Endothelial cell of umbilical vein (primary cell): ENCODE measurements around the gene ARPC5. TPM values are rescaled to one million over a fixed set of nuclear protein-coding genes. Genes with fewer than 3 reads are reported as not detected.
"Not testable (repeated sequence)": the region's sequence is repeated elsewhere in the genome, so short reads cannot be mapped to it uniquely, and the experiment has no call there.

Source experiments
- BruUV-seq: library from RNA; stranded (reverse); fragments of 400-500 nt; replicated peaks from 2 replicates; lab custom pipeline; 2021; lab: Mats Ljungman, UMichigan
- CTCF ChIA-PET: fragments of 300-600, 350-600 bp; sonication (Branson Sonifier 250); formaldehyde crosslinking; loops from one replicate; lab custom pipeline; 2021; ENCODE audit warnings: antibody characterized with exemption, inconsistent platforms; lab: Charles Lee
- POLR2A ChIA-PET: fragments of 300-600, 350-600 bp; sonication (Branson Sonifier 250); formaldehyde crosslinking; loops from one replicate; lab custom pipeline; 2021; ENCODE audit warnings: antibody characterized with exemption, inconsistent platforms; lab: Charles Lee
- DNase-seq: peaks from one replicate; pipeline ENCODE4 v3.0.0-alpha.2; 2011; ENCODE audit warnings: low read depth, low spot score
- FAIRE-seq: peaks from 2 replicates; lab custom pipeline; 2011; peaks lifted over from hg19 to GRCh38; lab: Jason Lieb, UNC
- H2AFZ ChIP-seq: 2 replicates; pipeline ENCODE4 v1.6.0; 2012; ENCODE audit warnings: low read depth, low read length, control low read depth, inconsistent platforms
- H3K27ac ChIP-seq: 2 replicates; pipeline ENCODE4 v1.5.1; 2011; ENCODE audit warnings: low read depth, mild to moderate bottlenecking, control low read depth, low read length, moderate library complexity; ENCODE audit not compliant: insufficient read depth
- H3K27me3 ChIP-seq, 2 experiments: 2 replicates each; pipeline versions ENCODE4 v1.6.0 to v1.6.1; 2011; ENCODE audit warnings: low read length in 2 of 2, mixed read lengths in 1 of 2; ENCODE audit not compliant: control insufficient read depth in 2 of 2, insufficient read depth in 2 of 2
- H3K36me3 ChIP-seq, 2 experiments: 2 replicates in 1 of 2; 3 replicates in 1 of 2; pipeline ENCODE4 v1.5.1; 2011; ENCODE audit warnings: low read length in 2 of 2, mild to moderate bottlenecking in 1 of 2, moderate library complexity in 1 of 2; ENCODE audit not compliant: control insufficient read depth in 2 of 2, insufficient read depth in 2 of 2; ENCODE audit errors: extremely low read depth in 1 of 2
- H3K4me1 ChIP-seq: 3 replicates; pipeline ENCODE4 v1.5.1; 2011; ENCODE audit warnings: mild to moderate bottlenecking, low read length; ENCODE audit not compliant: control insufficient read depth, insufficient read depth; ENCODE audit errors: extremely low read depth
- H3K4me2 ChIP-seq: 2 replicates; pipeline ENCODE4 v1.6.1; 2011; ENCODE audit warnings: low read length, control low read depth, mixed read lengths; ENCODE audit not compliant: insufficient read depth
- H3K4me3 ChIP-seq, 3 experiments: fragments of 200-600 bp in 1 of 3; sonication (generic), shearing (Covaris generic) in 1 of 3; replicated peaks in 1 of 3; 2 replicates each; pipeline ENCODE4 v1.5.1; 2011 to 2016; ENCODE audit warnings: control low read depth in 3 of 3, low read length in 3 of 3, mild to moderate bottlenecking in 2 of 3, inconsistent platforms in 1 of 3, low read depth in 1 of 3, moderate library complexity in 1 of 3; ENCODE audit not compliant: insufficient read depth in 1 of 3
- H3K79me2 ChIP-seq: 2 replicates; pipeline ENCODE4 v1.6.0; 2012; ENCODE audit warnings: low read length, inconsistent platforms; ENCODE audit not compliant: control insufficient read depth, insufficient read depth
- H3K9ac ChIP-seq: replicated peaks from 2 replicates; pipeline ENCODE3; 2011; ENCODE audit warnings: low read length, control low read depth; ENCODE audit not compliant: insufficient read depth; ENCODE audit errors: extremely low read depth
- H3K9me1 ChIP-seq: replicated peaks from 3 replicates; pipeline ENCODE4 v1.6.0; 2011; ENCODE audit warnings: mild to moderate bottlenecking, low read length; ENCODE audit not compliant: control insufficient read depth, insufficient read depth; ENCODE audit errors: extremely low read depth
- H3K9me3 ChIP-seq: replicated peaks from 2 replicates; pipeline ENCODE4 v1.5.1; 2012; ENCODE audit warnings: low read length, inconsistent platforms; ENCODE audit not compliant: control insufficient read depth, insufficient read depth
- H4K20me1 ChIP-seq: replicated peaks from 2 replicates; pipeline ENCODE3; 2011; ENCODE audit warnings: mild to moderate bottlenecking, low read length; ENCODE audit not compliant: control insufficient read depth, insufficient read depth; ENCODE audit errors: extremely low read depth
- CTCF ChIP-seq, 2 donors: IDR thresholded peaks; 1 replicate in 1 of 2; 2 replicates in 1 of 2; pipeline ENCODE4 v1.5.1; 2011; ENCODE audit warnings: low read length in 2 of 2, mild to moderate bottlenecking in 2 of 2, moderate library complexity in 2 of 2, control low read depth in 1 of 2, inconsistent platforms in 1 of 2, low read depth in 1 of 2; ENCODE audit not compliant: insufficient read depth in 1 of 2; ENCODE audit errors: extremely low read depth in 1 of 2
- EZH2 ChIP-seq: IDR thresholded peaks from 2 replicates; pipeline ENCODE4 v1.6.1; 2012; ENCODE audit warnings: borderline replicate concordance, low read depth, mild to moderate bottlenecking, moderate library complexity, low read length, inconsistent platforms; ENCODE audit not compliant: severe bottlenecking
- JUN ChIP-seq: IDR thresholded peaks from 2 replicates; pipeline ENCODE4 v1.6.1; 2011; ENCODE audit warnings: borderline replicate concordance, low read depth; ENCODE audit not compliant: insufficient read length, insufficient read depth
- dilution Hi-C: fragments of 300-500 bp; cut with MboI; formaldehyde crosslinking; loops from one replicate; pipeline ENCODE4 v1.15.0; 2019; ENCODE audit warnings: low sequenced_read_pairs; ENCODE audit not compliant: extremely low pct_ligation_motif_present
- intact Hi-C: fragments of 100-400 bp; cut with micrococcal nuclease; formaldehyde crosslinking; loops from one replicate; pipeline ENCODE4 v1.10.0; 2022
- polyA plus RNA-seq, 4 experiments: library from polyadenylated mRNA; depleted of rRNA in 3 of 4; stranded (reverse) in 3 of 4; unstranded in 1 of 4; fragments of >200 nt; gene quantifications; 2 replicates each; pipeline versions ENCODE4 v1.2.1 to v1.2.3, GENCODE V29; 2011 to 2012; ENCODE audit warnings: missing spikeins in 1 of 4
- total RNA-seq: library from RNA; stranded (reverse); gene quantifications from 2 replicates; pipeline ENCODE4 v1.2.3, GENCODE V29; 2021

Gene ARPC5
- total and polyA plus RNA-seq, 2 donors (not counting 3 experiments of a cell fraction or from before 2014, with no cell fraction given), result 110 to 185 TPM

- H3K27ac ChIP-seq, result no peak overlapping the region
- DNase-seq, result peak; percentile 63
- no peaks in the 10 kb centered on the region for H3K9me1 ChIP-seq
- CTCF ChIA-PET, result interaction anchor here (0.6 to 5.4 kb wide), 77 partner anchors 9 to 1007 kb away, joined by 3 to 150 read pairs (median 4); partner anchors contain the start of genes APOBEC4, RGL1 and TSEN15
- FAIRE-seq, result no peak
- no peaks in the 10 kb centered on the region for H3K9me3 ChIP-seq
- no peaks in the 10 kb centered on the region for H3K36me3 ChIP-seq
- no peaks in the 10 kb centered on the region for H3K79me2 ChIP-seq
- POLR2A ChIA-PET, result interaction anchor here (0.6 to 1.0 kb wide), 2 partner anchors 191 to 231 kb away, joined by 3 read pairs; no protein-coding TSS in a partner anchor
- no peaks in the 10 kb centered on the region for H4K20me1 ChIP-seq
- no peak overlapping the region for H3K4me2 ChIP-seq
- TF ChIP-seq JUN (no peak), EZH2 (no peak), CTCF (IDR thresholded peaks at IDR 0.05; ENCODE audit: extremely low read depth in 1 of 2, insufficient read depth in 1 of 2, low read depth in 1 of 2, low read length in 2 of 2) (peak; percentile 41 to 55)
- no peaks in the 10 kb centered on the region for H3K4me1 ChIP-seq
- H3K27me3 ChIP-seq, result no peaks in the 10 kb centered on the region
- intact Hi-C loops (loop anchor here (1.0 to 5.0 kb wide), 6 partner anchors 30 to 404 kb away; no protein-coding TSS in a partner anchor), dilution Hi-C loops (no loop called here)
- no peak overlapping the region for H3K9ac ChIP-seq
- no TSS peak for BruUV-seq
- H3K4me3 ChIP-seq, result no peak overlapping the region
- no peak overlapping the region for H2AFZ ChIP-seq
Measured at GRCh38 chr1:183685112-183685713, 49.6 kb upstream of the ARPC5 start.

GRCh38 chr1:183679363-183679762 is 43.8 kb upstream of the ARPC5 start:
- H3K9me1 ChIP-seq, DNase-seq, H3K27me3 ChIP-seq, dilution Hi-C loops, H3K4me1 ChIP-seq, H3K79me2 ChIP-seq, H3K9me3 ChIP-seq, H3K27ac ChIP-seq, H4K20me1 ChIP-seq, CTCF ChIA-PET, H3K36me3 ChIP-seq, intact Hi-C loops, POLR2A ChIA-PET, H3K9ac ChIP-seq, H2AFZ ChIP-seq, H3K4me2 ChIP-seq, H3K4me3 ChIP-seq, BruUV-seq, FAIRE-seq: not testable (repeated sequence)
